HG03066 (cell line): ENCODE data around the gene CWH43.
"Not testable (repeated sequence)": the region's sequence is repeated elsewhere in the genome, so short reads cannot be mapped to it uniquely, and the experiment has no call there.

Source experiments
- ATAC-seq: cut with Tn5 transposase; IDR thresholded peaks from one replicate; pipeline ENCODE4 v1.9.1; 2021; ENCODE audit warnings: low read depth; ENCODE audit not compliant: unreplicated experiment

CWH43 gene

GRCh38 chr4:48974979-48975640, 11.0 kb upstream of the CWH43 start:
- no peak for ATAC-seq

- no peak for ATAC-seq
Measured at GRCh38 chr4:48976041-48976440, 10.0 kb upstream of the CWH43 start.

- ATAC-seq: no peak
Measured at GRCh38 chr4:48979914-48980579, 6.0 kb upstream of the CWH43 start.

GRCh38 chr4:48984005-48984404, 2.1 kb upstream of the CWH43 start:
- ATAC-seq: not testable (repeated sequence)

GRCh38 chr4:48985602-48985975, 486 bp upstream of the CWH43 start:
- ATAC-seq: no peak

GRCh38 chr4:48986654-48987164, 634 bp downstream of the CWH43 start:
- ATAC-seq: no peak

- ATAC-seq: no peak
Measured at GRCh38 chr4:48989461-48990203, 3.6 kb downstream of the CWH43 start.

GRCh38 chr4:48991357-48991756, 5.3 kb downstream of the CWH43 start:
- no peak for ATAC-seq

- ATAC-seq: no peak
Measured at GRCh38 chr4:48997962-48998361, 11.9 kb downstream of the CWH43 start.

GRCh38 chr4:48998440-48998839, 12.4 kb downstream of the CWH43 start:
- no peak for ATAC-seq

- ATAC-seq: no peak
Measured at GRCh38 chr4:49000806-49001205, 14.7 kb downstream of the CWH43 start.

- no peak for ATAC-seq
Measured at GRCh38 chr4:49002931-49003330, 16.9 kb downstream of the CWH43 start.

GRCh38 chr4:49018718-49019295, 32.7 kb downstream of the CWH43 start:
- no peak for ATAC-seq

- ATAC-seq: no peak
Measured at GRCh38 chr4:49032440-49033161, 46.5 kb downstream of the CWH43 start.

GRCh38 chr4:49036528-49036927, 50.5 kb downstream of the CWH43 start:
- no peak for ATAC-seq

- no peak for ATAC-seq
Measured at GRCh38 chr4:49044270-49044669, 58.2 kb downstream of the CWH43 start.

- ATAC-seq: no peak
Measured at GRCh38 chr4:49058306-49058705, 72.2 kb downstream of the CWH43 start.

GRCh38 chr4:49063670-49064069, 77.6 kb downstream of the CWH43 start:
- no peak for ATAC-seq

- not testable (repeated sequence) for ATAC-seq
Measured at GRCh38 chr4:49072196-49072595, 86.1 kb downstream of the CWH43 start.

- ATAC-seq: not testable (repeated sequence)
Measured at GRCh38 chr4:49091883-49092282, 105.8 kb downstream of the CWH43 start.
